ENCODE results near the gene SCAP.
A peak's percentile ranks its signal among the peaks of the same experiment; 100 is the strongest.
"Not testable (repeated sequence)": the region's sequence is repeated elsewhere in the genome, so short reads cannot be mapped to it uniquely, and the experiment has no call there.

Gene SCAP

DNA sequence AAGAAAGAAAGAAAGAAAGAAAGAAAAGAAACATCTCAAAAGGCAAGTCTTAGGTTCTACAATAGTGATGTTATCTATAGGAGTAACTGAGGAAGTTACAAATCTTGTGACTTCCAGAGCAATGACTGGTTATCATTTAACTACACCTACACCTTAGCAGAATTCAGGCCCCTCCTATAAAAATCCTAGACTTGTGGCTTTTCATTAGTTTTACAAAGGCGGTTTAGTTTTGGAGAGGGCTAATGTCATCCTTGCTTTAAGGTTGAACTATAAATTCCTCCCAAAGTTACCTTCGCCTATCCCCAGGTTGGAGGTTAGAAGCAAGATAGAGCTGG lies 4.1 kb upstream of the SCAP start:
- DNase-seq: no peak

DNA sequence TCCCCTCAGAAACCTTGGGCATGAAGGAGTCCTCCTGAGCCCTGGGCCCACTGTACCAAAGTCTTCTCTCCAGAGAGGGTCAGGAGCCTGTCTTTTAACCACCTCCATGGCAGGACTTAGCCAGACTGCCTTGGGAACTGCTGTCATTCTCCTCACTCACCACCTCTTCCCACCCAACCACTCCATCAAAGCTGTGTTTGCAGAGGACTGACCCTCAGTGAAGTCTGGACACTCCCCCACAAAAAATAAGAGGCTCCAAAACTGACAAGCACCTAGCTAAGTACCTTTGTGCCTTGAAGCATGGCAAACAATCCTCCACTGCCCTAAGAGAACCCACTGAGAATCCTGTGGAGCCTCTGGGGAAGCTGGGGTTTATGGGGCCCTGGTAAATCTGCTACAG lies 2.3 kb upstream of the SCAP start:
- DNase-seq: no peak

DNA sequence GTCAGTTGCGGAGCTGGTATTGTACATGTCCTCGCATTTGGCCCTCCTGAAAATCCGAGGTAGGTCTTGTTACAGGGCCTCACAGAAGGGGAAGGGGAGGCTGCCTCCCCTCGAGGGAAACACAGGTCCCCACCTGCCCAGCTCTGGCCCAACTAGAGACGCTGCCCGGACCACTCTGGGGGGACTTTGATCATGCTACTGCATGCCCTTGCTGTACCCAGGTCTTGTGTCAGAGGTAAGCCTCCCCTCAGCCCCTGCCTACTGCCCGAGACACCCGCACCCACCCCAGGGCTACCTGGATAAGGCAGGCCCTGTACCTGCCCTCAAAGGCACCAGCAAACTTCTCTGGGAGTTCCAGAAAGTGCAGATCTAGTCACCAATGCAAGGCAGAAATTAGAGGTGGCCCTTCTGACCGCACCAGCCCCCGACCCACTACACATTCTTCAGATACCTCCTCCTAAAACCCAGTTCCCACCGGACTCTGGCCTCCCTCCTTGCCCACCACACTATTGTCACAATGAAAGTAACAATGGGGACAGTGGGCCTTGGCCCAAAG lies 981 bp upstream of the SCAP start:
- DNase-seq: no peak

DNA sequence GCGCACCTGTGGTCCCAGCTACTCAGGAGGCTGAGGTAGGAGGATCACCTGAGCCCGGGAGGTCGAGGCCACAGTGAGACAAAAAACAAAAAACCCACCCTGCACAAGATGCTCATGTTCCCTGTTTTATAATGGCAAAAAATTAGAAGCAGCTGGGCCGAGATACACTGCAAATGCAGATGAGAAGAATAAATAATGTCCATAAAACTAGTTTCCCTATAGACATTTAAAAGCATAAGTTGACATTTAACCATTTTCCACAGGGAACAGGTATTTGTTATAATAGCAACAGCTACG lies 537 bp upstream of the SCAP start:
- no peak for DNase-seq

DNA sequence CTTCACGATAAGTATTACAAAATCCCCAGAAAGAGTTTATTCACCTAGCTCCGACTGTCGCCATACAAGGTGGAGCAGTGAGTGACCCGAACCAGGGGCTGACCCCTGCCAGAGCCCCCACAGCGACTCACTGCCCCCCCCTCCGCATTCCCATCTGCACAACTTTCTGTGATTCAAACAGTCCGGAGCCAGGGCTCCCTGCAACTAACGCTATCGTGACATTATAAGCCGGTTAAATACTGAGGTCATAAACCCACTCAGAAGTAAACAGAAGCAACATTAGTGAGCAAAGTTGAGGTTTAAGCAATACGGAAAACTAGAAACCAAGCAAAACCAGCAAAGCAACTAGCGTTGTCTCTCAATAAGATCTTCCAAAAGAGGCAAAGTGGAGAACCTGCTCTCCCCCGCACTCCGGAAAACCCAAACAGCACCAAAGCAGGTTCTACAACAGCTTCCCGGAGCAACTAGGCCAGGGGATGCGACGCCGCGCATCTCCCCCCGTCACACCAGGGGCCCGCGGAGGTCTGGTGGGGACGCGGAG lies 642 bp downstream of the SCAP start:
- DNase-seq: no peak

DNA sequence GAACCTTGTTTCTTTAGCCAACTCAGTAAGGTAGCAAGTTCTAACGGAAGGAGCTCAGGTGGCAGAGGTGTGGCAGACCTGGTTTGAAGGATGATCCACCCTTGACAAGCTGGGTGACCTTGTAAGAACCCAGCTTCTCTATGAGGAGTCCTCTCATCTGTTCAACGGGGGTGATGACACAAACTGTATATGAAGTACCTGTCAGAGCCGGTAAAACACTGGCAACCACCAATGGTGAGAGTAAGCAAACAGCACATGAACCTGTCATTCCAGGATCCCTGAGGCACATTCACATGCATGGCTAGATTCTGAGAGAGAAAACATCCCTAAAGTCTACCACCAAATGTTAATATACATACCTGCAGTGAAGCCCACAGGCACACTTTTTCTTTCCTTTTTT lies 2.4 kb downstream of the SCAP start:
- no peak for DNase-seq

DNA sequence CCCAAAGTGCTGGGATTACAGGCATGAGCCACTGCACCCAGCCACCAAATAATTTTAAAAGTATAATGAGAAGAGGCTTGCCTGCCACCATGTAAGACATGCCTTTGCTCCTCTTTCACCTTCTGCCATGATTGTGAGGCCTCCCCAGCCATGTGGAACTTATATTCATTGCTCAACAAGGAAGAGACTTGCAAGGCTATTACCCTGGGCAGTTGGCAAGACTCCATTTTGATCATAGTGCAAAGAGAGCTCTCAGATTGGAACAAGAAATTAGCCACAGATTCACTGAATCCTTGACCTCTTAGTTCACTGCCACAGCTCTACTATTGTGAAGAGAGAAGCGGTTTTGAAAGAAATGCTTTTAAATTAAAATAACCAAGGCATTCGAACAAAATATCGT lies 6.1 kb downstream of the SCAP start:
- no peak for DNase-seq

DNA sequence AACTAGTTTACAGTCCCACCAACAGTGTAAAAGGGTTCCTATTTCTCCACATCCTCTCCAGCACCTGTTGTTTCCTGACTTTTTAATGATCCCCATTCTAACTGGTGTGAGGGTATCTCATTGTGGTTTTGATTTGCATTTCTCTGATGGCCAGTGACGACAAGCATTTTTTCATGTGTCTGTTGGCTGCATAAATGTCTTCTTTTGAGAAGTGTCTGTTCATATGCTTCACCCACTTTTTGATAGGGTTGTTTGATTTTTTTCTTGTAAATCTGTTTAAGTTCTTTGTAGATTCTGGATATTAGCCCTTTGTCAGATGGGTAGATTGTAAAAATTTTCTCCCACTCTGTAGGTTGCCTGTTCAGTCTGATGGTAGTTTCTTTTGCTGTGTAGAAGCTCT lies 7.4 kb downstream of the SCAP start:
- DNase-seq: not testable (repeated sequence)

DNA sequence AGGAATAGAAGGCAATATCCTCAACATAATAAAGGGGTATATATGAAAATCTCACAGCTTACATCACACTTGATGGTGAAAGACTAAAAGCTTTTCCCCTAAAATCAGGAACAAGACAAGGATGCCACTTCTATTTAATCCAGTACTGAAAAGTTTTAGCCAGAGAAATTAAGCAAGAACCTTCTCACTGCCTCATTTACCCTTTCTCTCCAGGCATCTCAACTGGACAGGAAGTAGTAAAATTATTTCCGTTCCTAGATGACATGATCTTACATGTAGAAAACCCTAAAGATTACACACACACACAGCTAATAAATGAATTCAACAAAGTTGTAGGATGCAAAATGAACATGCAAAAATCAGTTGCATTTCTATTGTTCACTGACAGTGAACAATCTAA lies 11.2 kb downstream of the SCAP start:
- no peak for DNase-seq

DNA sequence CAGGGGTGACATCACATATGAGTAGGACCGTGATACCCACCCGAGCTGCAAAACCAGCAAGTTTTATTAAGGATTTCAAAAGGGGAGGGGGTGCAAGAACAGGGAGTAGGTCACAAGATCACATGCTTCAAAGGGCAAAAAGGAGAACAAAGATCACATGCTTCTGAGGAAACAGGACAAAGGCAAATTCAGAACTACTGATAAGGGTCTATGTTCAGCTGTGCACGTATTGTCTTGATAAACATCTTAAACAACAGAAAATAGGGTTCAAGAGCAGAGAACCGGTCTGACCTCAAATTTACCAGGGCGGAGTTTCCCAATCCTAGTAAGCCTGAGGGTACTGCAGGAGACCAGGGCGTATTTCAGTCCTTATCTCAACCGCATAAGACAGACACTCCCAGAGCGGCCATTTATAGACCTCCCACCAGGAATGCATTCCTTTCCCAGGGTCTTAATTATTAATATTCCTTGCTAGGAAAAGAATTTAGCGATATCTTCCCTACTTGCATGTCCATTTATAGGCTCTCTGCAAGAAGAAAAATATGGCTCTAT lies 16.1 kb downstream of the SCAP start:
- DNase-seq: not testable (repeated sequence)

DNA sequence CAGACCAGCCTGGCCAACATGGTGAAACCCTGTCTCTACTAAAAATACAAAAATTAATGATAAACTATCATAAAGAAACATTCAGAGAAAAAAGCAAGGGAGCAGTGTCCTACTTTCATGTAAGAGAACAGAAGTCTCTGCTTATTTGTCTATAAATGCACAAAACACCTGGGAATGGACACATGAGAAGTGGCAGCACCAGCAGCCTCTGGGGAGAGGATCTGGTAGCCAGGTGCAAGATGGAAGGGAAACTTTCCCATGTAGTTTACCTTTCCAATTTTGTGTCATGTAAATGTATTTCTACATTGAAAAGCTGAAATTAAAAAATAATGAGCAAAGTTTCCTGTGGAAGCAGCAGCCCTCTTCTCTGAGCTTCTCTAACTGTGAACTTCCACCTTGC lies 18.8 kb downstream of the SCAP start:
- no peak for DNase-seq

DNA sequence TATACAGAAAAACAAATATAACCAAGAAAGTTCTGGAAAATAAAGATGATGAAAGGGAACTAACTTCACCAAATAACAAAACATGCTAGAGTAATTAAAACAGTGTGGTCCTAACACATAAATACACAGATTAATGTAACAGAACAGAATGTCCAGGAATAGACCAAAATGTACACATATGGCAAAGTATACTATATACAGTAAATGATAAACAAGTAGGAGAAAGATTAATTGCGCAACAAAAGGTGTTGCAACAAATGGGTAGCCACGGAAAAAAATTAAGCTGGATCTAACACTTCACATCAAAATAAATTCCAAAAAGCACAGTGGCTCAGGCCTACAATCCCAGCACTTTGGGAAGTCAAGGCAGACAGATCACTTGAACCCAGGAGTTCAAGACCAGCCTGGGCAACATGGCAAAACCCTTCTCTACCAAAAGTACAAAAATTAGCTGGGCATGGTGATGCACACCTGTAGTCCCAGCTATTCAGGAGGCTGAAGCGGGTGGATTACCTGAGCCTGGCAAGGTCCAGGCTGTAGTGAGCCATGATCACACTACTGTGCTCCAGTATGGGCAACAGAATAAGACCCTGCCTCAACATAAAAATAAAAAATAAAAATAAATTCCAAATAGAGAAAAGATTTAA lies 19.8 kb downstream of the SCAP start:
- peak; percentile 10 for DNase-seq

DNA sequence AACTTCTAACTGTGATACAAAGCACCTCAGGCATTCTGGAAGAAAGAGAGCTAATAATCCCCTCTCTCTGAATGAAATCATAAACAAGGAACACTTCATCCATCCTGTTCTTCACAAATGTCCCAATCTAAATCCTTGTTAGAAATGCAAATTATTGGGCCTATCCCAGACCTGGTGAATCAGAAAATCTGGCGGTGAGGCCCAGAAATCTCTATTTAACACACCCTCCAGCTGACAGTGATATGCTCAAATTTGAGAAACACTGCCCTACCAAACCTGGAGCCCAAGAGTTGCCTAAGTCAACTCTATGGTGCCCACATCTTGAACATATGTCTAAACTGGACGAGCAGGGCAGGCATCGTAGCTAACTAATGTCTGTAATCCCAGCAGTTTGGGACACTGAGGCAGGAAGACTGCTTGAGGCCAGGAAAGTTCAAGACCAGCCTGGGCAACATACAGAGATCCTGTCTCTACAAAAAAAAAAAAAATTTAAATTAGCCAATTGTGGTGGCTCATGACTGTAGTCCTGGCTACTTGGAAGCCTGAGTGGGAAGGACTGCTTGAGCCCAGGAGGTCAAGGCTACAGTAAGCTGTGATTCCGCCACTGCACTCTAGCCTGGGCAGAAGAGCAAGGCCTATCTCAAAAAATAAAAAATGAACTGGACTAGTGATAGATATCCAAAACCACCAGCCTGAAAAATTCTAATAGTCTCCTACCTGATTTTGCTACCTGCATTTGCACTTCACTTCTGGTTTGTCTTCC lies 23.1 kb downstream of the SCAP start:
- no peak for DNase-seq

DNA sequence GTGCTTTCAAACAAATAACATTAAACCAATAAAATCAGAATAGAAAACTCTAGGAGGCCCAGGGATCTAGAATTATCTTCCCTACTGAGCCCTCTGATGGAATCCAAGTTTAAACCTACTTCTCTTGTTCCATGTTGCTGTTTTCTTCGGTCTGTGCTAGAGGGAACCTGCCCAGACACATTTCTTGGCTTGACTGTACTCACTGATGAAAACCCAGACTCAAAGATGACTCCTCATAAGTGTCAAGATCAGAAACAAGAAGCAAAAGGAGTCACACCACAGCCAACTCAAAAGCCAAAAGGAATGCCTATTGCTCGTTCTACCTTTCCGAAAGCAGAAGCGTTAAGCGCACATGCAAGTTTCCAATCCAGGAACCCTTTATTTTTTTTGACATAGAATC lies 31.6 kb downstream of the SCAP start:
- DNase-seq: no peak

DNA sequence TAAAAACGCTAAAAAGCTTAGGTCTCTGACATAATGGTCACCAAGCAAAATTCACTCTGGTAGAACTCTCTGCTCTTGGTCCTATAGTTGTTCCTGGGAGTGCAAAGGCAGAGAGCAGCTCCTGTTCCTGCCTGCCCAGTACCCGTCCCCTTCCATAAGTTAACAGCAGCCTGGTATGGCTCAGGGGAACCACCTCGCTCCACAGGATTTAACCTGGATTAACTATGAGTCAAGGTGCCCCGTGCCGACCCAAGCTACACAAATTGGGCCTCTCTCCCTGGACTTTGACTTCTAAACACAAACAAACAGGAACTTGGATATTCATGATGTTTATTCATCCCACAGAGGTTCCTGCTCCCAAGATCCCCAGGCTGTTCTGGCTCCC lies 32.1 kb downstream of the SCAP start:
- no peak for DNase-seq

DNA sequence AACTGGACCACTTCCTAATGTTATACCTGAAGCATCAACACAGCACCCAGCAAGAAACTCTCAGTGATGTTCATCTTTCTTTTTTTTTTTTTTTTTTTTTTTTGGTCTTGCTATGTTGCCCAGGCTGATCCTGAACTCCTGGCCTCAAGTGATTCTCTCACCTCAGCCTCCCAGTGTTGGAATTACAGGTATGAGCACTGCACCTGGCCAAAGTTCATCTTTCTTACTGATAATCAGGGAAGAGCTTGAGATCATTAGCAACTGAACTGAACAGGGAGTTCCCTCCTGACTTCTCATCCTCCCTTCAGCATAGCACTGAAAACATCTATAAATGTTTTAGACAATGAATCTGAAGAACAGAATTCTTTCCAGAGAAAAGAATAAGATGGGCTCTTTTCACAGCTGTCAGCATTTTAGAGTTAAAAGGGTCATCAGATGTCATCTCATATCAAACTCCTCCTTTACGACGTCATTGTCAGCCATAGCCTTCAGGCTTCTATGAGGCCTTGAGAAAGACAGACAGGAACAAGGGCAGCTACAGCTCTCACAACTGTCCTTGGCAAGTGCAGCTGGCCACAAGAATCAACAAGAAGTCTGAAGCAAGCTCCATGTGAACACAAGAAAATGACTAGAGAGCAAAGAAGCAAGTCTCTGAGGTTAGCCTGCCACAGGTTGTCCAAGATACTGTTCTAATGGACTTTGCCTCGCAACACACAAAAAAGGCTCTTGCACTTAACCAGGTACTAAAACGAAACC lies 33.8 kb downstream of the SCAP start:
- DNase-seq: no peak

DNA sequence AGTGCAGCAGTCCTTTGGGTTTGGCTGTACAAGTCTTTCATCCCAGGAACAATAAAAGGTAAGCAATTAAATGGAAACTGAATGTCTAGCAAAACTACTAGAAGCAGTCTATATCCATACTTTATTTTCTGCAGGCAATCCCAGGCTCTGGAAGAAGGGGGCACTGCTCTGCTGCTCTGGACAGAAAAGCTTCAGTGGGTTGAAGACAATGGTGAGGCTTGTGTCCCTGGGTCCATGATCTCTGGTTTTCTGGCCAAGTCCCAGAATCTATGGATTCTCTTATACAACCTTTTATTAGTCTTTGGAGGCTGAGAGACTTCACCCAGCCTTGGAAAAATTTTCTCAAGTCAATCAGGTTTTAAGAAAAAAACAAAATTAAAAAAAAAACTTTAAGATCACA lies 35.6 kb downstream of the SCAP start:
- no peak for DNase-seq

DNA sequence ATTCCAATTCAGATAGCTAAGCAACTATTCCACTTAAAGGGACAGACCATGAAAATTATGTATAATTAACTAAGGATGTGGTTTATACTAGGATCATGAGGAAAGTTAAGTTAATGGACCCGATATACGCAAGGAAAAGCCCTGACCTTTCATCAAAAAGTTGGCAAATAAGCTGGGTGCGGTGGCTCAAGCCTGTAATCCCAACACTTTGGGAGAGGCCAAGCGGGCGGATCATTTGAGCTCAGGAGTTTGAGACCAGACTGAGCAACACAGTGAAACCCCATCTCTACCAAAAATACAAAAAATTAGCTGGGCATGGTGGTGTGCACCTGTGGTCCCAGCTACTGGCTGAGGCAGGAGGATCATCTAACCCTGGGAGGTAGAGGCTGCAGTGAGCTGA lies 39.6 kb downstream of the SCAP start:
- no peak for DNase-seq

DNA sequence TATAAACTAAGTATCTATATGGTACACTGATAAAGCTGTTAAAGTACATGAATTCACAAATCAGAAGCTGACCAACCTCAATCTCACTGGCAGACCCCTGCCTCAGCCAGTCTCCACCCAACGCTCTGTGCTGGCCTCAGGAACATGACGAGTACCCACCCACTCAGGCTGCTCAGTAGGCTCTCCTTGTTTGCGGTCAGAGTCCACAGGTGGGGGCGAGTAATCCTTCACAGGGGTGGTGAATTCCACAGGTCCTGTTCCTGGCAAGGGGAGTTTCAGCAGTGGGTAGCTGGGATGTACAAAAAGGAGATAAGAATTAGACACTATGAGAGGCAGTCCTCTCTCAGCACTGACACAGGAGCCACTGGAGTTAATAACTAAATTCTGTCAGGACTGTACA lies 40.9 kb downstream of the SCAP start:
- no peak for DNase-seq

DNA sequence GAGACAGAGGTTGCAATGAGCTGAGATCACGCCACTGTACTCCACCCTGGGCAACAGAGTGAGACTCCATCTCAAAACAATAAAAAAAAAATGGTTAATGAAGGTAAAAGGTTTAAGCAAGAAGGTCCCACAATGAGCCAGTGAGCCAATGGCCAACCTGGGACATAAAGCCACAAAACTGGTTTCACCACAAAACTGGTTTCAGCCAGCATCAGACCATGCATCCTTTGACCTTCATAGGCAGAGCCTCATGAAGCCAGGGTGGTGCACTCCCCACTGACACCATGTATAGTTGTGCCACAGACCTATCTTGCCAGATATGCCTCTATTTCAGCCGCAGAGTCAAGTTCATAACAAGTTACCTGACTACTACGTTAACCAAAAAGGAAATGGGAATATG lies 41.9 kb downstream of the SCAP start:
- DNase-seq: no peak

DNA sequence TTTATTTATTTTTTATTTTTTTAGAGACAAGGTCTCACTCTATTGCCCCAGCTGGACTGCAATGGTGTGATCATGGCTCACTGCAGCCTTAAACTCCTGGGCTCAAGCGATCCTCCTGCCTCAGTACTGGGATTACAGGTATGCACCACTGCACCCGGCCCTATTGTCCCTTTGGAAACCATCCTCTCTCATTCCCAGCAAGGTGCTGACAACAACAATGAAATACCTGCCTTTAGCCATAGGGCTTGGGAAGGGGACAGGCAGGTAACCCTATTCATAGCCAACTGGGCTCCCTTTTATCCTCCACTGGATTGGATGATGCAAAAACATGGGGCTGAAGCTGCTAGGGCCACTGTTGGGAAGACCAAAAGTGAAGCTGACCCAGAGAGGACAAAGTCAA lies 43.1 kb downstream of the SCAP start:
- DNase-seq: no peak

DNA sequence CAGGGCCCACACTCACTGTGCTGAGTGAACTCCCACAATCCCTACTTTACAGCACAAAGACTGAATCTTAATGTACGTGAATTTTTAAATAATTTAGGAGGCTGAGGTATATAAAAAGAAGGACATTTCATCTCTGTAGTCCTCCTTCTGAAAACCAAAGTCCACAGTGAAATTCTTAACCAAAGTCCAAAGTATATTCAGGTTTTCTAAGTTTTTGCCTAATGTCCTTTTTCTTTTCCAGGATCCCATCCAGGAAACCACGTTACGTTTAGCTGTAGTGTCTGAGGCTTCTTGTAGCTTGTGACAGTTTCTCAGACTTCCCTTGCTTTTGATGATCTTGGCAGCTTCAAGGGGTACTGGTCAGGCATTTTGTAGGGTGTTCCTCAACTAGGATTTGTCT lies 44.5 kb downstream of the SCAP start:
- DNase-seq: no peak

DNA sequence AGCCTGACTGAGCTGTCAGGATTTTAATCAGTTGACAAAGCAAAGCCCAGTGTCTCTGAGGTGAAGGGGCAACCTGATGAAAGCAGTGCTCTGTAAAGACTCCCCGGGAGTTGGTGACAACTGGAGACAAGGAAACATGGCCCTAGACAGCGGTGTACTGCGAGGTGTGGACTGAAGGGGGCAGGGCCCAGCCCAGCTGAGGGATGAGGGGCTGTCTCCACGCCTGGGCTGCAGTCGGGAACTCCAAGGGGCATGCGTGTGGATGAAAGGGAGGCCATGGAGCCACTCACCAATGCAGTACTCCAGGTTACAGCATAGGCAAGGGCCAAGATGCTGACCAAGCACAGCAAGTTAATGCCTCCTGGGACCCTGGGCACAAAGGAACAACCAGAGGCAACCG lies 45.1 kb downstream of the SCAP start:
- DNase-seq: no peak

All from NCI-H226 (cell line).